ENCODE data around the gene ATF6B. TPM values are rescaled to one million over a fixed set of nuclear protein-coding genes. Genes with fewer than 3 reads are reported as not detected.
"Not testable (repeated sequence)": the region's sequence is repeated elsewhere in the genome, so short reads cannot be mapped to it uniquely, and the experiment has no call there.

The ATF6B gene
- total RNA-seq, 2 donors from 2014 or later, result 15.0 to 15.3 TPM

- TF ChIP-seq CTCF (IDR thresholded peaks at IDR 0.05), result no peak
- Histone ChIP-seq H3K36me3 (peaks cover 26% of the 10 kb centered on the region), H3K27ac (peak overlapping the region; percentile 62 to 68), H3K4me1 (peaks cover 0 to 18% of the 10 kb centered on the region in 2 donors), H3K27me3 (no peaks in the 10 kb centered on the region), H3K9me3 (no peaks in the 10 kb centered on the region), H3K4me3 (no peak overlapping the region)
- peak; percentile 84 for DNase-seq (ENCODE audit: low spot score)
Measured at GRCh38 chr6:32070814-32071543, 57.1 kb downstream of the ATF6B start.

- no peaks in the 10 kb centered on the region for H3K9me3 ChIP-seq
- H3K4me1 ChIP-seq, result peaks cover 0 to 13% of the 10 kb centered on the region in 2 donors
- TF ChIP-seq CTCF (IDR thresholded peaks at IDR 0.05), result no peak
- no peak for DNase-seq (ENCODE audit: low spot score)
- H3K27ac ChIP-seq, result peak overlapping the region; percentile 62 to 68
- H3K36me3 ChIP-seq, result peaks cover 26% of the 10 kb centered on the region
- no peaks in the 10 kb centered on the region for H3K27me3 ChIP-seq
- H3K4me3 ChIP-seq, result no peak overlapping the region
Measured at GRCh38 chr6:32069878-32070515, 58.0 kb downstream of the ATF6B start.

- Histone ChIP-seq H3K36me3 (peaks cover 31% of the 10 kb centered on the region), H3K9me3 (no peaks in the 10 kb centered on the region), H3K27me3 (no peaks in the 10 kb centered on the region), H3K4me3 (no peak overlapping the region), H3K4me1 (peaks cover 0 to 13% of the 10 kb centered on the region in 2 donors), H3K27ac (peak overlapping the region in 1 of 2 donors; percentile 62)
- TF ChIP-seq CTCF (IDR thresholded peaks at IDR 0.05), result no peak
- DNase-seq (ENCODE audit: low spot score), result no peak
Measured at GRCh38 chr6:32069460-32069859, 58.6 kb downstream of the ATF6B start.

GRCh38 chr6:32068867-32069266 is 59.2 kb downstream of the ATF6B start:
- Histone ChIP-seq H3K27ac (no peak overlapping the region), H3K4me3 (no peak overlapping the region), H3K27me3 (no peaks in the 10 kb centered on the region), H3K9me3 (no peaks in the 10 kb centered on the region), H3K36me3 (peaks cover 29% of the 10 kb centered on the region), H3K4me1 (peaks cover 0 to 13% of the 10 kb centered on the region in 2 donors)
- no peak for TF ChIP-seq CTCF (IDR thresholded peaks at IDR 0.05)
- no peak for DNase-seq (ENCODE audit: low spot score)

GRCh38 chr6:32068315-32068714 is 59.7 kb downstream of the ATF6B start:
- peaks cover 0 to 13% of the 10 kb centered on the region in 2 donors for H3K4me1 ChIP-seq
- H3K4me3 ChIP-seq; DNase-seq (ENCODE audit: low spot score); H3K9me3 ChIP-seq; H3K27ac ChIP-seq; H3K27me3 ChIP-seq: not testable (repeated sequence)
- peaks cover 25% of the 10 kb centered on the region for H3K36me3 ChIP-seq

- H3K36me3 ChIP-seq, result peaks cover 27% of the 10 kb centered on the region
- H3K9me3 ChIP-seq; H3K27ac ChIP-seq; DNase-seq (ENCODE audit: low spot score); H3K4me3 ChIP-seq; H3K27me3 ChIP-seq: not testable (repeated sequence)
- peaks cover 0 to 13% of the 10 kb centered on the region in 2 donors for H3K4me1 ChIP-seq
Measured at GRCh38 chr6:32067521-32067920, 60.5 kb downstream of the ATF6B start.

Small RNA genes within 50 kb of the gene (microRNA-seq; reads per million reads assigned to microRNA genes)
- gene MIR6721 (ENCODE audit: borderline number of aligned reads in 2 of 2, borderline replicate concordance in 1 of 2), result 2.8 to 4.2 reads per million in 2 donors

Other genes with a start within 250 kb of the ATF6B start
- gene SLC44A4, start 249.2 kb downstream of the ATF6B start, total RNA-seq, result not detected
- gene EHMT2, start 230.5 kb downstream of the ATF6B start, total RNA-seq, result 10 to 100 TPM; 10.5 to 19.1 TPM
- gene ZBTB12, start 226.2 kb downstream of the ATF6B start, total RNA-seq, result under 1 TPM; 0.47 to 0.52 TPM
- 10 to 100 TPM in 1 of 2 donors, 1 to 10 TPM in 1; 3.5 to 19.9 TPM for gene C2, start 200.5 kb downstream of the ATF6B start, total RNA-seq
- gene CFB, start 182.2 kb downstream of the ATF6B start, total RNA-seq, result 100 to 1,000 TPM in 1 of 2 donors, 10 to 100 TPM in 1; 65.5 to 126 TPM
- gene NELFE, start 169.3 kb downstream of the ATF6B start, total RNA-seq, result 10 to 100 TPM; 40.0 to 81.7 TPM
- 10 to 100 TPM; 18.7 to 31.6 TPM for gene SKIC2, start 169.1 kb downstream of the ATF6B start, total RNA-seq
- 10 to 100 TPM; 12.1 to 14.1 TPM for gene DXO, start 156.1 kb downstream of the ATF6B start, total RNA-seq
- gene C4A, start 146.2 kb downstream of the ATF6B start, total RNA-seq, result 100 to 1,000 TPM; 152 to 175 TPM
- gene C4B, start 113.5 kb downstream of the ATF6B start, total RNA-seq, result 100 to 1,000 TPM; 150 to 241 TPM
- gene CYP21A2, start 89.8 kb downstream of the ATF6B start, total RNA-seq, result 1 to 10 TPM in 1 of 2 donors, under 1 TPM in 1; 0.19 to 1.2 TPM
- 100 to 1,000 TPM; 138 to 210 TPM for gene TNXB, start 18.9 kb downstream of the ATF6B start, total RNA-seq
- 1 to 10 TPM; 1.1 to 3.4 TPM for gene FKBPL, start 2.0 kb upstream of the ATF6B start, total RNA-seq
- gene PRRT1, start 23.7 kb upstream of the ATF6B start, total RNA-seq, result 1 to 10 TPM in 1 of 2 donors, under 1 TPM in 1; 0.70 to 1.1 TPM
- gene PPT2, start 25.9 kb upstream of the ATF6B start, total RNA-seq, result 10 to 100 TPM; 19.5 to 27.0 TPM
- gene EGFL8, start 36.3 kb upstream of the ATF6B start, total RNA-seq, result 1 to 10 TPM; 4.8 to 5.2 TPM
- 10 to 100 TPM; 59.6 to 77.1 TPM for gene AGPAT1, start 47.8 kb upstream of the ATF6B start, total RNA-seq
- 100 to 1,000 TPM; 104 to 106 TPM for gene RNF5, start 50.2 kb upstream of the ATF6B start, total RNA-seq
- gene AGER, start 56.0 kb upstream of the ATF6B start, total RNA-seq, result 1 to 10 TPM in 1 of 2 donors, under 1 TPM in 1; 0.94 to 1.4 TPM
- gene PBX2, start 62.0 kb upstream of the ATF6B start, total RNA-seq, result 10 to 100 TPM; 26.0 to 32.5 TPM
- gene GPSM3, start 64.4 kb upstream of the ATF6B start, total RNA-seq, result 1 to 10 TPM; 3.6 to 9.0 TPM
- gene NOTCH4, start 95.8 kb upstream of the ATF6B start, total RNA-seq, result 10 to 100 TPM; 16.2 to 22.5 TPM
- not detected for gene TSBP1, start 243.7 kb upstream of the ATF6B start, total RNA-seq